Right atrium auricular region (tissue), 2 donors: ENCODE measurements around the gene PLBD1. TPM values are rescaled to one million over a fixed set of nuclear protein-coding genes. Genes with fewer than 3 reads are reported as not detected.

ENCODE experiments used
- DNase-seq: peaks from one replicate; pipeline ENCODE4 v3.0.0-alpha.2; 2019; ENCODE audit warnings: low spot score
- H3K27ac ChIP-seq, 2 donors: fragments of 200-600 bp; sonication (generic); 1 replicate in 1 of 2; 2 replicates in 1 of 2; pipeline ENCODE4 v1.5.1; 2016 to 2019
- H3K27me3 ChIP-seq, 2 donors: fragments of 200-600 bp; sonication (generic); one replicate each; pipeline versions ENCODE4 v1.5.1 to v1.6.0; 2017 to 2019
- H3K36me3 ChIP-seq: fragments of 200-600 bp; sonication (generic); one replicate; pipeline ENCODE4 v1.5.1; 2016
- H3K4me1 ChIP-seq, 2 donors: fragments of 200-600 bp; sonication (generic); one replicate each; pipeline versions ENCODE4 v1.5.1 to v1.6.0; 2017 to 2019
- H3K4me3 ChIP-seq, 2 donors: fragments of 200-600 bp; sonication (generic); 1 replicate in 1 of 2; 2 replicates in 1 of 2; pipeline ENCODE4 v1.5.1; 2017 to 2019; ENCODE audit warnings: mild to moderate bottlenecking in 1 of 2, moderate library complexity in 1 of 2
- H3K9me3 ChIP-seq, 2 donors: fragments of 200-600 bp; sonication (generic); one replicate each; pipeline ENCODE4 v1.5.1; 2019
- total RNA-seq, 2 donors: library from RNA; depleted of rRNA; stranded (reverse); fragments of >200 nt; gene quantifications; one replicate each; pipeline ENCODE4 v1.1.0, GENCODE V29; 2016
- TF ChIP-seq, protein P1 (sequence below), 2 donors: fragments of 200-600 bp; sonication (generic); IDR thresholded peaks; one replicate each; pipeline ENCODE4 v1.5.1; 2019; ENCODE audit warnings: antibody characterized with exemption in 2 of 2

Gene PLBD1
- total RNA-seq, 2 donors from 2014 or later = 15.1 to 21.5 TPM

DNA sequence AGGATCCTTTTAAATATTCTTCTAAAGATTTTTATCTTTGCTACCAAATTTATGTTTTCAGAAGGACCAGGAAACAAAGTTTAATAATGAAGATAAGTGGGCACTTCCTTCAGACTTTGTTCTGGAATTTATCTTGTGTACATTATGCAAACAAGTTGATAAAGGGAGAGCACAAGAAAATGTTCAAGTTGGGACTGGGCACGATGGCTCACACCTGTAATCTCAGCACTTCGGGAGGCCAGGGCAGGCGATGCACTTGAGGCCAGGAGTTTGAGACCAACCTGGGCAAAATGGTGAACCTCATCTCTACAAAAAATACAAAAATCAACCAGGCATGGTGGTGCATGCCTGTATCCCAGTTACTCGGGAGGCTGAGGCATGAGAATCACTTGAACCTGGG is 4.6 kb downstream of the PLBD1 start:
- Histone ChIP-seq H3K4me1 (peaks cover 0 to 17% of the 10 kb centered on the region in 2 donors), H3K27ac (no peak overlapping the region), H3K27me3 (no peaks in the 10 kb centered on the region), H3K4me3 (no peak overlapping the region), H3K9me3 (no peaks in the 10 kb centered on the region), H3K36me3 (no peaks in the 10 kb centered on the region)
- TF ChIP-seq, protein P1, sequence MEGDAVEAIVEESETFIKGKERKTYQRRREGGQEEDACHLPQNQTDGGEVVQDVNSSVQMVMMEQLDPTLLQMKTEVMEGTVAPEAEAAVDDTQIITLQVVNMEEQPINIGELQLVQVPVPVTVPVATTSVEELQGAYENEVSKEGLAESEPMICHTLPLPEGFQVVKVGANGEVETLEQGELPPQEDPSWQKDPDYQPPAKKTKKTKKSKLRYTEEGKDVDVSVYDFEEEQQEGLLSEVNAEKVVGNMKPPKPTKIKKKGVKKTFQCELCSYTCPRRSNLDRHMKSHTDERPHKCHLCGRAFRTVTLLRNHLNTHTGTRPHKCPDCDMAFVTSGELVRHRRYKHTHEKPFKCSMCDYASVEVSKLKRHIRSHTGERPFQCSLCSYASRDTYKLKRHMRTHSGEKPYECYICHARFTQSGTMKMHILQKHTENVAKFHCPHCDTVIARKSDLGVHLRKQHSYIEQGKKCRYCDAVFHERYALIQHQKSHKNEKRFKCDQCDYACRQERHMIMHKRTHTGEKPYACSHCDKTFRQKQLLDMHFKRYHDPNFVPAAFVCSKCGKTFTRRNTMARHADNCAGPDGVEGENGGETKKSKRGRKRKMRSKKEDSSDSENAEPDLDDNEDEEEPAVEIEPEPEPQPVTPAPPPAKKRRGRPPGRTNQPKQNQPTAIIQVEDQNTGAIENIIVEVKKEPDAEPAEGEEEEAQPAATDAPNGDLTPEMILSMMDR (IDR thresholded peaks at IDR 0.05) = no peak
- no peak for DNase-seq

DNA sequence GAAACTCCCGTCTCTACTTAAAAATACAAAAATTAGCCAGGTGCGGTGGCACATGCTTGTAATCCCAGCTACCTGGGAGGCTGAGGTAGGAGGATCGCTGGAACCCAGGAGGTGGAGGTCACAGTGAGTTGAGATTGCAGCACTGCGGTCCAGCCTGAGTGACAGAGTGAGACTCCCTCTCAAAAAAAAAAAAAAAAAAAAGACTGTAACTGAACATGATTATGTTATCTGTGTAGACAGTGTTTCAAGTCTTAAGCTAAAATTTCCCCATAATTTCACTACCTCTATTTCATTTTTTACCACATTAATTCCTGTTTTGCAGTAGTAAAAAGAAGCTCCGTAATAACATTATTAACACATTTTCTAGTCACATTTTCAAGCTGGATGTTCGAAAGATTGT is 5.4 kb downstream of the PLBD1 start:
- Histone ChIP-seq H3K36me3 (no peaks in the 10 kb centered on the region), H3K27ac (no peak overlapping the region), H3K27me3 (no peaks in the 10 kb centered on the region), H3K9me3 (no peaks in the 10 kb centered on the region), H3K4me3 (no peak overlapping the region), H3K4me1 (peaks cover 0 to 13% of the 10 kb centered on the region in 2 donors)
- TF ChIP-seq, protein P1 (IDR thresholded peaks at IDR 0.05) = no peak
- no peak for DNase-seq

DNA sequence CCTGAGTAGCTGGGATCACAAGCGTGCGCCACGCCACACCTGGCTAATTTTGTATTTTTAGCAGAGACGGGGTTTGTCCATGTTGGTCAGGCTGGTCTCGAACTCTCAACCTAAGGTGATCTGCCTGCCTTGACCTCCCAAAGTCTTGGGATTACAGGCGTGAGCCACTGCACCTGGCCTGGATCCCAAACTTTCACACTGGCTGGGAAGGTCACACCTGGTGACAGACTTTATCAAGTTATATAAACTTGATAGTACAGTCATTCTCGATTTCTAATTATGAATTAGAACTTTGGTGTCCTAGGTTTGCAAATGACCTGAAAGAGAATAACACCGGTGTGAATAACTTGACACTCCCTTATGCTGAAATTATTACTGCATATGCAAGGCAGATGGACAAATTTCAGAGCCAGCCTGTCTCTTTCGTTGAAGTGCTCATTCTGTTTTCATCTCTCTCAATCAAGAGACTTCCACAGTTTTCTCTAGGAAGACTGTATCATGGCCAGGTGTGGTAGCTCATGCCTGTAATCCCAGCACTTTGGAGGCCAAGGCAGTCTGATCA is 5.9 kb downstream of the PLBD1 start:
- Histone ChIP-seq H3K4me1 (peaks cover 0 to 13% of the 10 kb centered on the region in 2 donors), H3K36me3 (no peaks in the 10 kb centered on the region), H3K27ac (no peak overlapping the region), H3K27me3 (no peaks in the 10 kb centered on the region), H3K9me3 (no peaks in the 10 kb centered on the region), H3K4me3 (no peak overlapping the region)
- DNase-seq = no peak
- TF ChIP-seq, protein P1 (IDR thresholded peaks at IDR 0.05) = no peak

DNA sequence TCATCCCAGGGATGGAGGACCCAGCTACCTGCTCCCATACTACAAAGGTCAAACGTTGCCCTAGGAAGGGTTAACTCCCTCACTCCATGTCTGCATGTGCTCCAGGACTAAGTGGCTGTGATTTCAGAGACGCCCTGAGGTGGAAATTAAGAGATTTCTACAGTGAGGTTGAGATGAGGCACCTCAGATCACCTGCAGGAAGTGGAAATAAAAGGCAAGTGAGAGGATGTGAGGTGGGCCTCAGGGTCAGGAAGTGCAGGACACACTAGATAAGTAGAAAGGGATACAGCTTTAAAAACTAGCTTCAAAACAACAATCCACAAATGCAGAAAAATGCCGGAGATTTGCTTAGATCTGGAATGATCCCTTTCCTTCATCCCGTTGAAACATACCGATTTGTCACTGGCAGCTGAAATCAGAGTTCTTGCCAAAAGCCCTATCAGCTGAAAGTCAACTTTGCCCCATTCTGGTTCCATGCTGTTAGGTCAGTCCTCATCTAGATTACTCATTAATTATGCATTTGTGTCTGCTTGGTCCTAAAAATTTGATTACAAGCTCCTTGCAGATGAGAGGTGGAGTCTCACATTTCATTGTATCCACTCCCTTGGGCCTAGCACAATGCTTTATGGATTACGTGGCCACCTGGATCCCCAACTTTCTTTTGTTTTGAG is 6.6 kb downstream of the PLBD1 start:
- no peaks in the 10 kb centered on the region for H3K9me3 ChIP-seq
- peaks cover 0 to 13% of the 10 kb centered on the region in 2 donors for H3K4me1 ChIP-seq
- H3K36me3 ChIP-seq = no peaks in the 10 kb centered on the region
- H3K27ac ChIP-seq = no peak overlapping the region
- no peak for DNase-seq
- no peak overlapping the region for H3K4me3 ChIP-seq
- TF ChIP-seq, protein P1 (IDR thresholded peaks at IDR 0.05) = no peak
- H3K27me3 ChIP-seq = no peaks in the 10 kb centered on the region

DNA sequence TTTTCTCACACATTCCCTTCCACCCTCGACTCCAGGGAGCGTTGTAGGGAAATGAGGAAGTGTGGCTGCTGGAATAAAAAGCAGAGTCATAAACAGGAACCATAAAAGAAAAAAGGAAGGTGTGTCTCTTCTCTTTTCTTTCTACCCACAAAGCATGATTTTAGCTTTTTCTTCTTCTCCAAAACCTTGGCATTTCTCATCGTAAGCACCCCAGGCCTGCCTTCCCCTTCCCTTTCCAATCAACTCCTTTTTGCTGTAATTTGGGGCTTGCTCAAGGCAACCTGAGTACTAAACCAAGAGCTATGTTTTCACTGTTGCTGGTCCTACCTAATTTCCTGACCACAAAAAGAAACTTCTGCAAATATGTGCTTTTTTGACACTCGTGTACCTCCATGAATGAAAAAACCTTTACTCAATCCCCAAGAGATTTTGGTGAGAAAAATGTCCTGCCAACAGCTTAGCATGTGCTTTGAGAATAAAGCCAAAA is 9.2 kb downstream of the PLBD1 start:
- H3K36me3 ChIP-seq = no peaks in the 10 kb centered on the region
- TF ChIP-seq, protein P1 (IDR thresholded peaks at IDR 0.05) = no peak
- H3K4me3 ChIP-seq = no peak overlapping the region
- DNase-seq = no peak
- H3K27ac ChIP-seq = no peak overlapping the region
- peaks cover 0 to 28% of the 10 kb centered on the region in 2 donors for H3K4me1 ChIP-seq
- no peaks in the 10 kb centered on the region for H3K9me3 ChIP-seq
- no peaks in the 10 kb centered on the region for H3K27me3 ChIP-seq
